SK-N-SH (cell line): ENCODE measurements around the gene CHSY1. TPM values are rescaled to one million over a fixed set of nuclear protein-coding genes. Genes with fewer than 3 reads are reported as not detected.

Experiments used
- CTCF ChIA-PET: fragments of 300-600, 350-600 bp; formaldehyde crosslinking; extraction: SDS; loops from one replicate; lab custom pipeline; 2021; lab: Yijun Ruan, JAX
- POLR2A ChIA-PET: fragments of 350-600 bp; sonication (Branson Sonifier 250); formaldehyde crosslinking; extraction: SDS; loops from one replicate; lab custom pipeline; 2020; ENCODE audit warnings: antibody characterized with exemption, inconsistent platforms; lab: Yijun Ruan, JAX
- DNase-seq: peaks from one replicate; pipeline ENCODE4 v3.0.0; 2012
- H2AFZ ChIP-seq: fragments of 200-600 bp; sonication (generic); 2 replicates; pipeline ENCODE4 v1.8.1; 2016; ENCODE audit warnings: antibody characterized with exemption, mild to moderate bottlenecking, low read depth
- H3F3A ChIP-seq: fragments of 200-600 bp; sonication (generic); replicated peaks from 2 replicates; pipeline ENCODE3; 2016; ENCODE audit warnings: antibody characterized with exemption, mild to moderate bottlenecking; ENCODE audit not compliant: insufficient read depth
- H3K27ac ChIP-seq, 2 experiments: fragments of 200-500 bp in 1 of 2; fragments of 200-600 bp in 1 of 2; sonication (Bioruptor generic) in 1 of 2; sonication (generic), shearing (Covaris generic) in 1 of 2; 2 replicates each; pipeline versions ENCODE4 v1.5.1 to v1.6.1; 2014 to 2016; ENCODE audit warnings: low read depth in 2 of 2, inconsistent platforms in 1 of 2, low read length in 1 of 2, mild to moderate bottlenecking in 1 of 2, mixed read lengths in 1 of 2
- H3K27me3 ChIP-seq: fragments of 200-600 bp; sonication (generic), shearing (Covaris generic); 2 replicates; pipeline ENCODE4 v1.6.1; 2016; ENCODE audit warnings: mixed run types; ENCODE audit not compliant: insufficient read depth
- H3K36me3 ChIP-seq, 2 experiments: fragments of 200-500 bp in 1 of 2; fragments of 200-600 bp in 1 of 2; sonication (Bioruptor generic) in 1 of 2; sonication (generic) in 1 of 2; replicated peaks in 1 of 2; 2 replicates each; pipeline versions ENCODE3 to v1.5.1; 2014 to 2016; ENCODE audit warnings: low read length in 1 of 2, mild to moderate bottlenecking in 1 of 2; ENCODE audit not compliant: insufficient read depth in 2 of 2, control insufficient read depth in 1 of 2
- H3K4me1 ChIP-seq, 2 experiments: fragments of 200-500 bp in 1 of 2; fragments of 200-600 bp in 1 of 2; sonication (Bioruptor generic) in 1 of 2; sonication (generic), shearing (Covaris generic) in 1 of 2; 2 replicates each; pipeline versions ENCODE4 v1.5.1 to v1.6.1; 2014 to 2016; ENCODE audit warnings: low read depth in 1 of 2, low read length in 1 of 2, mixed run types in 1 of 2; ENCODE audit not compliant: insufficient read depth in 2 of 2, control insufficient read depth in 1 of 2
- H3K4me2 ChIP-seq: fragments of 200-600 bp; sonication (generic), shearing (Covaris generic); 2 replicates; pipeline ENCODE4 v1.6.1; 2017; ENCODE audit warnings: mixed run types
- H3K4me3 ChIP-seq, 2 experiments: fragments of 200-500 bp in 1 of 2; fragments of 200-600 bp in 1 of 2; sonication (Bioruptor generic) in 1 of 2; sonication (generic), shearing (Covaris generic) in 1 of 2; 2 replicates each; pipeline versions ENCODE4 v1.5.1 to v1.8.1; 2014 to 2016; ENCODE audit warnings: low read depth in 2 of 2, inconsistent platforms in 1 of 2, low read length in 1 of 2, mild to moderate bottlenecking in 1 of 2, mixed read lengths in 1 of 2, moderate library complexity in 1 of 2
- H3K79me2 ChIP-seq: fragments of 200-600 bp; sonication (generic); 2 replicates; pipeline ENCODE4 v1.8.1; 2017; ENCODE audit warnings: mild to moderate bottlenecking; ENCODE audit not compliant: insufficient read depth
- H3K9ac ChIP-seq: fragments of 200-600 bp; sonication (generic); 2 replicates; pipeline ENCODE4 v1.6.1; 2017; ENCODE audit warnings: mixed run types
- H3K9me2 ChIP-seq: fragments of 200-600 bp; sonication (generic); 2 replicates; pipeline ENCODE4 v1.6.1; 2017; ENCODE audit warnings: mixed run types
- H3K9me3 ChIP-seq: fragments of 200-600 bp; sonication (generic); 2 replicates; pipeline ENCODE4 v1.6.1; 2017; ENCODE audit warnings: mixed run types, mild to moderate bottlenecking, moderate library complexity
- H4K20me1 ChIP-seq: fragments of 200-600 bp; sonication (generic); 2 replicates; pipeline ENCODE4 v1.6.1; 2017; ENCODE audit warnings: mild to moderate bottlenecking, mixed run types; ENCODE audit not compliant: insufficient read depth
- EP300 ChIP-seq, 2 experiments: IDR thresholded peaks; 2 replicates each; pipeline versions ENCODE4 v1.4.0 to v1.6.1; 2012; ENCODE audit warnings: borderline replicate concordance in 1 of 2, low read depth in 1 of 2, low read length in 1 of 2
- GABPA ChIP-seq: IDR thresholded peaks from 2 replicates; pipeline ENCODE4 v1.4.0; 2012; ENCODE audit warnings: low read depth, mild to moderate bottlenecking
- IRF3 ChIP-seq: fragments of 150-350 bp; IDR thresholded peaks from 2 replicates; pipeline ENCODE4 v1.6.1; 2016; ENCODE audit warnings: mild to moderate bottlenecking, low read depth, low read length
- MXI1 ChIP-seq: IDR thresholded peaks from 2 replicates; pipeline ENCODE4 v1.6.1; 2012; ENCODE audit warnings: mild to moderate bottlenecking, low read depth, low read length, improper control_type of control experiment
- NFIC ChIP-seq: IDR thresholded peaks from 2 replicates; pipeline ENCODE4 v1.4.0; 2012; ENCODE audit warnings: borderline replicate concordance
- PBX3 ChIP-seq: IDR thresholded peaks from 2 replicates; pipeline ENCODE4; 2012
- POLR2AphosphoS5 ChIP-seq: IDR thresholded peaks from 2 replicates; pipeline ENCODE4 v1.6.1; 2012; ENCODE audit warnings: low read depth, low read length
- TAF1 ChIP-seq: IDR thresholded peaks from 2 replicates; pipeline ENCODE4 v1.6.1; 2012; ENCODE audit warnings: low read depth, mild to moderate bottlenecking, low read length, moderate library complexity, borderline replicate concordance
- TCF12 ChIP-seq: IDR thresholded peaks from 2 replicates; pipeline ENCODE4 v1.4.0; 2012
- USF2 ChIP-seq: fragments of 150-350 bp; IDR thresholded peaks from 2 replicates; pipeline ENCODE4 v1.6.1; 2017; ENCODE audit warnings: antibody characterized with exemption, low read length, low read depth, borderline replicate concordance
- WGBS: methylation state at CpG from one replicate; pipeline ENCODE4 v1.1.6; 2017; ENCODE audit warnings: low lambda C conversion rate; 5-methylcytosine and 5-hydroxymethylcytosine counted together
- polyA plus RNA-seq, 3 experiments: library from polyadenylated mRNA; depleted of rRNA; stranded (reverse); fragments of >200 nt; gene quantifications; 2 replicates each; pipeline ENCODE4 v1.2.3, GENCODE V29; 2012

CHSY1 gene
- polyA plus RNA-seq, 1 of the 3 experiments (the other 2 are of a cell fraction): 15.7 TPM

- Histone ChIP-seq H3K36me3 (no peaks in the 10 kb centered on the region), H3K9me2 (no peaks in the 10 kb centered on the region), H4K20me1 (no peaks in the 10 kb centered on the region), H2AFZ (no peak overlapping the region), H3K4me2 (no peak overlapping the region), H3K9ac (no peak overlapping the region), H3K27ac (no peak overlapping the region), H3K79me2 (no peaks in the 10 kb centered on the region), H3K4me3 (no peak overlapping the region), H3K4me1 (peaks cover 0 to 26% of the 10 kb centered on the region in 2 experiments; a peak in 1 of 4 replicates), H3K9me3 (no peaks in the 10 kb centered on the region), H3K27me3 (no peaks in the 10 kb centered on the region), H3F3A (no peaks in the 10 kb centered on the region)
- ChIA-PET CTCF (no interaction called here), POLR2A (interaction anchor here (1.4 kb wide), 1 partner anchor 11 kb away, joined by 7 read pairs; no protein-coding TSS in a partner anchor)
- 73% methylated on average over 11 of the region's 11 CpGs for WGBS
- TF ChIP-seq TAF1 (no peak), TCF12 (no peak), MXI1 (no peak)
- no peak for DNase-seq
Measured at GRCh38 chr15:101159936-101160815, 91.7 kb downstream of the CHSY1 start.

- Histone ChIP-seq H3K9ac (no peak overlapping the region), H3K4me1 (peaks cover 0 to 26% of the 10 kb centered on the region in 2 experiments; a peak in 1 of 4 replicates)
Measured at GRCh38 chr15:101159096-101159935, 92.5 kb downstream of the CHSY1 start.

More at GRCh38 chr15:101159096-101159935, 92.5 kb downstream of the CHSY1 start:
- Histone ChIP-seq H3K9me2 (no peaks in the 10 kb centered on the region), H3F3A (no peaks in the 10 kb centered on the region), H3K4me2 (no peak overlapping the region), H3K79me2 (no peaks in the 10 kb centered on the region), H3K27ac (peak overlapping the region in 1 of 2 experiments; percentile 4; a peak in 1 of 4 replicates), H3K4me3 (no peak overlapping the region), H3K36me3 (no peaks in the 10 kb centered on the region), H4K20me1 (no peaks in the 10 kb centered on the region), H3K27me3 (no peaks in the 10 kb centered on the region), H3K9me3 (no peaks in the 10 kb centered on the region)
- DNase-seq: no peak
- CTCF ChIA-PET: no interaction called here
- WGBS: 55% methylated on average over 12 of the region's 15 CpGs
- POLR2A ChIA-PET: interaction anchor here (1.4 kb wide), 1 partner anchor 10 kb away, joined by 7 read pairs; no protein-coding TSS in a partner anchor
- TF ChIP-seq USF2: no peak
- TF ChIP-seq POLR2AphosphoS5: no peak
- no peak for TF ChIP-seq EP300 (IDR thresholded peaks at IDR 0.05; ENCODE audit: borderline replicate concordance in 1 of 2, low read depth in 1 of 2, low read length in 1 of 2)
- TF ChIP-seq TAF1: no peak
- TF ChIP-seq IRF3: no peak
- no peak for TF ChIP-seq GABPA
- no peak for TF ChIP-seq PBX3
- TF ChIP-seq NFIC: no peak
- TF ChIP-seq, all 33 proteins: peak for 0
- H2AFZ ChIP-seq: no peak overlapping the region
